Transverse colon (tissue), 4 donors: ENCODE measurements around the gene OTULIN.

ENCODE experiments used
- EP300 ChIP-seq: sonication (generic); formaldehyde crosslinking; IDR thresholded peaks from one replicate; pipeline ENCODE4 v1.6.1; 2017; ENCODE audit warnings: antibody characterized with exemption, low read depth
- POLR2A ChIP-seq: fragments of 450-650 bp; IDR thresholded peaks from one replicate; pipeline ENCODE4 v1.6.1; 2016; ENCODE audit warnings: antibody characterized with exemption, mild to moderate bottlenecking, moderate library complexity
- POLR2AphosphoS5 ChIP-seq, 3 donors: sonication (generic); formaldehyde crosslinking; IDR thresholded peaks; one replicate each; pipeline ENCODE4 v1.6.1; 2016; ENCODE audit warnings: antibody characterized with exemption in 3 of 3
- TF ChIP-seq, protein P1 (sequence below), 5 experiments: fragments of 200-600 bp in 3 of 5; fragments of 450-650 bp in 2 of 5; sonication (generic) in 3 of 5; IDR thresholded peaks; 1 replicate in 2 of 5; 2 replicates in 3 of 5; pipeline ENCODE4 v1.5.1; 2016 to 2017; ENCODE audit warnings: antibody characterized with exemption in 5 of 5, inconsistent platforms in 3 of 5, mild to moderate bottlenecking in 2 of 5, moderate library complexity in 1 of 5

- no peak for TF ChIP-seq EP300
- TF ChIP-seq, protein P1, sequence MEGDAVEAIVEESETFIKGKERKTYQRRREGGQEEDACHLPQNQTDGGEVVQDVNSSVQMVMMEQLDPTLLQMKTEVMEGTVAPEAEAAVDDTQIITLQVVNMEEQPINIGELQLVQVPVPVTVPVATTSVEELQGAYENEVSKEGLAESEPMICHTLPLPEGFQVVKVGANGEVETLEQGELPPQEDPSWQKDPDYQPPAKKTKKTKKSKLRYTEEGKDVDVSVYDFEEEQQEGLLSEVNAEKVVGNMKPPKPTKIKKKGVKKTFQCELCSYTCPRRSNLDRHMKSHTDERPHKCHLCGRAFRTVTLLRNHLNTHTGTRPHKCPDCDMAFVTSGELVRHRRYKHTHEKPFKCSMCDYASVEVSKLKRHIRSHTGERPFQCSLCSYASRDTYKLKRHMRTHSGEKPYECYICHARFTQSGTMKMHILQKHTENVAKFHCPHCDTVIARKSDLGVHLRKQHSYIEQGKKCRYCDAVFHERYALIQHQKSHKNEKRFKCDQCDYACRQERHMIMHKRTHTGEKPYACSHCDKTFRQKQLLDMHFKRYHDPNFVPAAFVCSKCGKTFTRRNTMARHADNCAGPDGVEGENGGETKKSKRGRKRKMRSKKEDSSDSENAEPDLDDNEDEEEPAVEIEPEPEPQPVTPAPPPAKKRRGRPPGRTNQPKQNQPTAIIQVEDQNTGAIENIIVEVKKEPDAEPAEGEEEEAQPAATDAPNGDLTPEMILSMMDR (IDR thresholded peaks at IDR 0.05) = no peak
- TF ChIP-seq POLR2AphosphoS5 (IDR thresholded peaks at IDR 0.05) = no peak
- no peak for TF ChIP-seq POLR2A
Observed at GRCh38 chr5:14615365-14615764, 49.2 kb upstream of the OTULIN start.
